Measurements from ENCODE around the gene MACROD2. TPM values are rescaled to one million over a fixed set of nuclear protein-coding genes. Genes with fewer than 3 reads are reported as not detected.

Gene MACROD2
- total RNA-seq, 1 donor from 2014 or later = 2.4 TPM

GRCh38 chr20:14434384-14435136, 439.2 kb downstream of the MACROD2 start:
- Histone ChIP-seq H2AFZ (ENCODE audit: low read depth, low read length) (no peak overlapping the region), H4K20me1 (ENCODE audit: insufficient read depth, low read length) (no peaks in the 10 kb centered on the region), H3K4me2 (ENCODE audit: low read length) (no peak overlapping the region), H3K79me2 (ENCODE audit: insufficient read depth, low read length) (no peaks in the 10 kb centered on the region), H3K9me3 (ENCODE audit: insufficient read depth, low read depth, low read length) (no peaks in the 10 kb centered on the region), H3K36me3 (ENCODE audit: insufficient read depth, low read length) (no peaks in the 10 kb centered on the region), H3K27me3 (ENCODE audit: insufficient read depth, low read length) (no peaks in the 10 kb centered on the region), H3K27ac (ENCODE audit: low read depth, low read length) (no peak overlapping the region), H3K9ac (ENCODE audit: low read length) (no peak overlapping the region), H3K4me3 (ENCODE audit: insufficient read depth, low read depth, low read length) (no peak overlapping the region), H3K4me1 (ENCODE audit: insufficient read depth, low read length) (no peaks in the 10 kb centered on the region)
- FAIRE-seq (no peak), DNase-seq (ENCODE audit: low read depth) (no peak)
- Mint-ChIP-seq H3K4me1 (ENCODE audit: low read depth, unreplicated experiment) (peaks cover 6% of the 10 kb centered on the region), H3K27ac (ENCODE audit: unreplicated experiment) (no peak overlapping the region), H3K27me3 (ENCODE audit: low read depth, unreplicated experiment) (no peaks in the 10 kb centered on the region), H3K36me3 (ENCODE audit: low read depth, unreplicated experiment) (no peaks in the 10 kb centered on the region), H3K9me3 (ENCODE audit: unreplicated experiment) (peaks cover 3% of the 10 kb centered on the region), H3K4me3 (ENCODE audit: unreplicated experiment) (no peak overlapping the region)
- TF ChIP-seq CTCF (IDR thresholded peaks at IDR 0.05; ENCODE audit: insufficient read depth, low read depth, low read length) (no peak), EZH2 (IDR thresholded peaks at IDR 0.05; ENCODE audit: insufficient read depth, low read length) (no peak)

GRCh38 chr20:14441201-14441600, 445.9 kb downstream of the MACROD2 start:
- no peak overlapping the region for H2AFZ ChIP-seq (ENCODE audit: low read depth, low read length)
- H3K27me3 ChIP-seq (ENCODE audit: insufficient read depth, low read length) = no peaks in the 10 kb centered on the region
- TF ChIP-seq EZH2 (IDR thresholded peaks at IDR 0.05; ENCODE audit: insufficient read depth, low read length) (no peak), CTCF (IDR thresholded peaks at IDR 0.05; ENCODE audit: insufficient read depth, low read depth, low read length) (no peak)
- Mint-ChIP-seq H3K27ac (ENCODE audit: unreplicated experiment) (no peak overlapping the region), H3K27me3 (ENCODE audit: low read depth, unreplicated experiment) (no peaks in the 10 kb centered on the region), H3K4me1 (ENCODE audit: low read depth, unreplicated experiment) (peaks cover 7% of the 10 kb centered on the region), H3K4me3 (ENCODE audit: unreplicated experiment) (no peak overlapping the region), H3K36me3 (ENCODE audit: low read depth, unreplicated experiment) (no peaks in the 10 kb centered on the region), H3K9me3 (ENCODE audit: unreplicated experiment) (peaks cover 3% of the 10 kb centered on the region)
- H4K20me1 ChIP-seq (ENCODE audit: insufficient read depth, low read length) = no peaks in the 10 kb centered on the region
- no peak overlapping the region for H3K27ac ChIP-seq (ENCODE audit: low read depth, low read length)
- DNase-seq (ENCODE audit: low read depth) = no peak
- no peak for FAIRE-seq
- no peaks in the 10 kb centered on the region for H3K79me2 ChIP-seq (ENCODE audit: insufficient read depth, low read length)
- no peaks in the 10 kb centered on the region for H3K36me3 ChIP-seq (ENCODE audit: insufficient read depth, low read length)
- no peaks in the 10 kb centered on the region for H3K9me3 ChIP-seq (ENCODE audit: insufficient read depth, low read depth, low read length)
- no peak overlapping the region for H3K4me3 ChIP-seq (ENCODE audit: insufficient read depth, low read depth, low read length)
- H3K4me2 ChIP-seq (ENCODE audit: low read length) = no peak overlapping the region
- no peaks in the 10 kb centered on the region for H3K4me1 ChIP-seq (ENCODE audit: insufficient read depth, low read length)
- no peak overlapping the region for H3K9ac ChIP-seq (ENCODE audit: low read length)

GRCh38 chr20:14444106-14444505, 448.8 kb downstream of the MACROD2 start:
- H3K9me3 Mint-ChIP-seq (ENCODE audit: unreplicated experiment) = peaks cover under 1% of the 10 kb centered on the region
- Histone ChIP-seq H3K9ac (ENCODE audit: low read length) (no peak overlapping the region), H3K4me3 (ENCODE audit: insufficient read depth, low read depth, low read length) (no peak overlapping the region), H3K79me2 (ENCODE audit: insufficient read depth, low read length) (no peaks in the 10 kb centered on the region), H2AFZ (ENCODE audit: low read depth, low read length) (no peak overlapping the region), H3K27ac (ENCODE audit: low read depth, low read length) (no peak overlapping the region), H3K36me3 (ENCODE audit: insufficient read depth, low read length) (no peaks in the 10 kb centered on the region), H3K4me1 (ENCODE audit: insufficient read depth, low read length) (no peaks in the 10 kb centered on the region), H4K20me1 (ENCODE audit: insufficient read depth, low read length) (no peaks in the 10 kb centered on the region), H3K9me3 (ENCODE audit: insufficient read depth, low read depth, low read length) (no peaks in the 10 kb centered on the region), H3K27me3 (ENCODE audit: insufficient read depth, low read length) (no peaks in the 10 kb centered on the region), H3K4me2 (ENCODE audit: low read length) (no peak overlapping the region)
- FAIRE-seq = no peak
- no peaks in the 10 kb centered on the region for H3K27me3 Mint-ChIP-seq (ENCODE audit: low read depth, unreplicated experiment)
- H3K4me1 Mint-ChIP-seq (ENCODE audit: low read depth, unreplicated experiment) = peaks cover 13% of the 10 kb centered on the region
- no peak for DNase-seq (ENCODE audit: low read depth)
- TF ChIP-seq CTCF (IDR thresholded peaks at IDR 0.05; ENCODE audit: insufficient read depth, low read depth, low read length) = no peak
- no peak for TF ChIP-seq EZH2 (IDR thresholded peaks at IDR 0.05; ENCODE audit: insufficient read depth, low read length)
- no peaks in the 10 kb centered on the region for H3K36me3 Mint-ChIP-seq (ENCODE audit: low read depth, unreplicated experiment)
- no peak overlapping the region for H3K4me3 Mint-ChIP-seq (ENCODE audit: unreplicated experiment)
- H3K27ac Mint-ChIP-seq (ENCODE audit: unreplicated experiment) = no peak overlapping the region
